ENCODE measurements around the gene TCF21.

Gene TCF21

DNA sequence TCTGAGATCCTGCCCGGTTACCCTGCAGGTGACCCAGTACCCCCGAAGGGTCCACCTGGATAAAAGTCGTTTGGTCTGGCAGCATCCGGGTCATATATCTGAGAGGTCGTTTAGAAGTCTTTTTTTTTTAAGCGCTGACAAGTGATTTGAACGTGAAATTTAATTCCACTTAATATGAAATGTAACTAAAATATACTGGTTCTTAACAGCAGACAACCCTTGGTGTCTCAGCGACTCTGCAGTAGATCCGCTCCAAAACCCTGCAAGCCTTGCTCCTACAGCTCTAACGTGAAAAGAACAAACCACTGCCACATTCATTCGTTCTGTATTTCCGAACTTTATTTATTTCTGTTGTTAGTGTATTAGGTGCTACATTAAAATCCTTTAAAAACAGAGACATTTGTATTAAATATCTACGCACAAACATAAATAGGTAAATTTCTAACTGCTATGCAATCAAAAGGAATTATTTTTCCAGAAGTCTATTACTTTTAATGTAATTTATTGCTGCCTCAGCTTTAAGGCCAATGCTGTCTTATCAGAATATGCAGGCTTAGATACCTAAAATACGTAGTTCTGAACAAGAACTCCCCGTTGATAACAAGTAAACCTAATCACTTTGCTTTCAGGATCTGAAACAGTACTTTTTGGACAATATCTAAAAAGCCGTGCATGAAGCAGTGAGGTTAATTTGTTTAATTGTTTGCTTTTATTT, 33.5 kb upstream of the TCF21 start:
- no peak for DNase-seq (ENCODE audit: low read depth in 1 of 2, low spot score in 1 of 2)

DNA sequence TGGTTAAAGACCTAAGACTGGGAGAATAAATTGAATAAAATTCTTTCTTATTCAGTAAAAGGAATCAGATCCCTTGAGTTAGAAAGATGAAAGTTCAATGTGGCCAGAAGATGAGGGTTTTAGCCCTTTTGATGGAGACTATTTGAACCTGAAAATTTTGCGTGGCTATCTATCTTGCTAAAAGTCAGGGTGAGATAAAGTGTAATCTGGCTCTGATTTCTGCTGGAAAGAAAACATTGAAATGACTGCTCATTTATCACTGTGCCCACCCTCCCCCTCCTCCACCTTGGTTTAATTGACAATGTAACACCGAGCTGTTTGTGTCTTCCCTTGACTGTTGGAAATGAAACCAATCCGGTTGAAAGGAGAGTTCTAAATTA, 32.9 kb upstream of the TCF21 start:
- H3K27ac ChIP-seq (replicated peaks) = no peak overlapping the region
- TF ChIP-seq SPI1 (IDR thresholded peaks at IDR 0.05; ENCODE audit: borderline replicate concordance, low read depth) = no peak
- TF ChIP-seq POLR2AphosphoS5 (IDR thresholded peaks at IDR 0.05; ENCODE audit: low read depth) = no peak
- TF ChIP-seq, protein P1, sequence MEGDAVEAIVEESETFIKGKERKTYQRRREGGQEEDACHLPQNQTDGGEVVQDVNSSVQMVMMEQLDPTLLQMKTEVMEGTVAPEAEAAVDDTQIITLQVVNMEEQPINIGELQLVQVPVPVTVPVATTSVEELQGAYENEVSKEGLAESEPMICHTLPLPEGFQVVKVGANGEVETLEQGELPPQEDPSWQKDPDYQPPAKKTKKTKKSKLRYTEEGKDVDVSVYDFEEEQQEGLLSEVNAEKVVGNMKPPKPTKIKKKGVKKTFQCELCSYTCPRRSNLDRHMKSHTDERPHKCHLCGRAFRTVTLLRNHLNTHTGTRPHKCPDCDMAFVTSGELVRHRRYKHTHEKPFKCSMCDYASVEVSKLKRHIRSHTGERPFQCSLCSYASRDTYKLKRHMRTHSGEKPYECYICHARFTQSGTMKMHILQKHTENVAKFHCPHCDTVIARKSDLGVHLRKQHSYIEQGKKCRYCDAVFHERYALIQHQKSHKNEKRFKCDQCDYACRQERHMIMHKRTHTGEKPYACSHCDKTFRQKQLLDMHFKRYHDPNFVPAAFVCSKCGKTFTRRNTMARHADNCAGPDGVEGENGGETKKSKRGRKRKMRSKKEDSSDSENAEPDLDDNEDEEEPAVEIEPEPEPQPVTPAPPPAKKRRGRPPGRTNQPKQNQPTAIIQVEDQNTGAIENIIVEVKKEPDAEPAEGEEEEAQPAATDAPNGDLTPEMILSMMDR (IDR thresholded peaks at IDR 0.05; ENCODE audit: insufficient read depth, low read length) = no peak
- TF ChIP-seq, protein P2, sequence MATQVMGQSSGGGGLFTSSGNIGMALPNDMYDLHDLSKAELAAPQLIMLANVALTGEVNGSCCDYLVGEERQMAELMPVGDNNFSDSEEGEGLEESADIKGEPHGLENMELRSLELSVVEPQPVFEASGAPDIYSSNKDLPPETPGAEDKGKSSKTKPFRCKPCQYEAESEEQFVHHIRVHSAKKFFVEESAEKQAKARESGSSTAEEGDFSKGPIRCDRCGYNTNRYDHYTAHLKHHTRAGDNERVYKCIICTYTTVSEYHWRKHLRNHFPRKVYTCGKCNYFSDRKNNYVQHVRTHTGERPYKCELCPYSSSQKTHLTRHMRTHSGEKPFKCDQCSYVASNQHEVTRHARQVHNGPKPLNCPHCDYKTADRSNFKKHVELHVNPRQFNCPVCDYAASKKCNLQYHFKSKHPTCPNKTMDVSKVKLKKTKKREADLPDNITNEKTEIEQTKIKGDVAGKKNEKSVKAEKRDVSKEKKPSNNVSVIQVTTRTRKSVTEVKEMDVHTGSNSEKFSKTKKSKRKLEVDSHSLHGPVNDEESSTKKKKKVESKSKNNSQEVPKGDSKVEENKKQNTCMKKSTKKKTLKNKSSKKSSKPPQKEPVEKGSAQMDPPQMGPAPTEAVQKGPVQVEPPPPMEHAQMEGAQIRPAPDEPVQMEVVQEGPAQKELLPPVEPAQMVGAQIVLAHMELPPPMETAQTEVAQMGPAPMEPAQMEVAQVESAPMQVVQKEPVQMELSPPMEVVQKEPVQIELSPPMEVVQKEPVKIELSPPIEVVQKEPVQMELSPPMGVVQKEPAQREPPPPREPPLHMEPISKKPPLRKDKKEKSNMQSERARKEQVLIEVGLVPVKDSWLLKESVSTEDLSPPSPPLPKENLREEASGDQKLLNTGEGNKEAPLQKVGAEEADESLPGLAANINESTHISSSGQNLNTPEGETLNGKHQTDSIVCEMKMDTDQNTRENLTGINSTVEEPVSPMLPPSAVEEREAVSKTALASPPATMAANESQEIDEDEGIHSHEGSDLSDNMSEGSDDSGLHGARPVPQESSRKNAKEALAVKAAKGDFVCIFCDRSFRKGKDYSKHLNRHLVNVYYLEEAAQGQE (IDR thresholded peaks at IDR 0.05; ENCODE audit: insufficient replicate concordance, low read depth) = no peak
- no peak for TF ChIP-seq GABPA (IDR thresholded peaks at IDR 0.05; ENCODE audit: low read depth)
- no peak overlapping the region for H3K4me3 ChIP-seq (replicated peaks; ENCODE audit: insufficient read depth, low read length)
- peaks cover 36% of the 10 kb centered on the region for H3K27me3 ChIP-seq (ENCODE audit: insufficient read depth, poor library complexity, severe bottlenecking)
- no peak for DNase-seq (ENCODE audit: low read depth in 1 of 2, low spot score in 1 of 2)

More for the DNA sequence above, 33.5 kb upstream of the TCF21 start:
- H3K27me3 ChIP-seq (ENCODE audit: insufficient read depth, poor library complexity, severe bottlenecking) = peaks cover 36% of the 10 kb centered on the region
- H3K4me3 ChIP-seq (replicated peaks; ENCODE audit: insufficient read depth, low read length) = no peak overlapping the region
- no peak overlapping the region for H3K27ac ChIP-seq (replicated peaks)
- TF ChIP-seq SPI1 (IDR thresholded peaks at IDR 0.05; ENCODE audit: borderline replicate concordance, low read depth) = no peak
- no peak for TF ChIP-seq POLR2AphosphoS5 (IDR thresholded peaks at IDR 0.05; ENCODE audit: low read depth)
- TF ChIP-seq GABPA (IDR thresholded peaks at IDR 0.05; ENCODE audit: low read depth) = no peak
- TF ChIP-seq, protein P1 (IDR thresholded peaks at IDR 0.05; ENCODE audit: insufficient read depth, low read length) = no peak
- TF ChIP-seq, protein P2 (IDR thresholded peaks at IDR 0.05; ENCODE audit: insufficient replicate concordance, low read depth) = no peak

DNA sequence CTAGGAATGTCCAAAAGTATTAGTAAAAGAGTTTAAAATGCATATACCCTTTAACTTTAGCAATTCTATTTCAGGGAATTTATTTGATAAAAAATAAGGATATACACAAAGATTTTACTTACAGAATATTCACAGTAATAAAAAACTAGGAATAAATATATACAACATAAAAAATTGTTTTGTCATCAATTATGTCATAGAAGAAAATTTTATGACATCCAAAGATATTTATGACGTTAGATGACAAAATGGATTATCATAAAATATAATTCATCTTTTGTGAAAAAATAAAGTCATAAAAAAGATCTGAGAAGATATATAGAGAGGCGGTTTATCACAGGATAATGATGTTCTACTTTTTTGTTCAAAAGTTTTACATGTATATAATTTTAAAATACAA, 32.0 kb upstream of the TCF21 start:
- H3K4me3 ChIP-seq (replicated peaks; ENCODE audit: insufficient read depth, low read length) = no peak overlapping the region
- no peak for DNase-seq (ENCODE audit: low read depth in 1 of 2, low spot score in 1 of 2)
- TF ChIP-seq, protein P1 (IDR thresholded peaks at IDR 0.05; ENCODE audit: insufficient read depth, low read length) = no peak
- TF ChIP-seq, protein P2 (IDR thresholded peaks at IDR 0.05; ENCODE audit: insufficient replicate concordance, low read depth) = no peak
- TF ChIP-seq GABPA (IDR thresholded peaks at IDR 0.05; ENCODE audit: low read depth) (no peak), POLR2AphosphoS5 (IDR thresholded peaks at IDR 0.05; ENCODE audit: low read depth) (no peak), SPI1 (IDR thresholded peaks at IDR 0.05; ENCODE audit: borderline replicate concordance, low read depth) (no peak)
- H3K27ac ChIP-seq (replicated peaks) = no peak overlapping the region
- peaks cover 36% of the 10 kb centered on the region for H3K27me3 ChIP-seq (ENCODE audit: insufficient read depth, poor library complexity, severe bottlenecking)

All from HL-60 (cell line).